ENCODE measurements around the gene NR3C1.

Gene NR3C1

GRCh38 chr5:143398053-143398355, 5.5 kb downstream of the NR3C1 start:
- DNase-seq: no peak

- no peak for DNase-seq
Measured at GRCh38 chr5:143397302-143398052, 6.0 kb downstream of the NR3C1 start.

GRCh38 chr5:143396353-143396940, 7.0 kb downstream of the NR3C1 start:
- DNase-seq: no peak

GRCh38 chr5:143395638-143396352, 7.7 kb downstream of the NR3C1 start:
- no peak for DNase-seq

- DNase-seq: no peak
Measured at GRCh38 chr5:143393524-143393923, 10.0 kb downstream of the NR3C1 start.

GRCh38 chr5:143390941-143391340, 12.5 kb downstream of the NR3C1 start:
- no peak for DNase-seq

GRCh38 chr5:143390258-143390657, 13.2 kb downstream of the NR3C1 start:
- no peak for DNase-seq

GRCh38 chr5:143386725-143387124, 16.8 kb downstream of the NR3C1 start:
- no peak for DNase-seq

GRCh38 chr5:143384865-143385657, 18.4 kb downstream of the NR3C1 start:
- no peak for DNase-seq

GRCh38 chr5:143383988-143384387, 19.5 kb downstream of the NR3C1 start:
- DNase-seq: no peak

GRCh38 chr5:143379606-143380005, 23.9 kb downstream of the NR3C1 start:
- DNase-seq: no peak

- no peak for DNase-seq
Measured at GRCh38 chr5:143376911-143377813, 26.3 kb downstream of the NR3C1 start.

GRCh38 chr5:143376195-143376779, 27.2 kb downstream of the NR3C1 start:
- DNase-seq: no peak

GRCh38 chr5:143374496-143375217, 28.8 kb downstream of the NR3C1 start:
- DNase-seq: no peak

GRCh38 chr5:143373076-143373475, 30.4 kb downstream of the NR3C1 start:
- DNase-seq: no peak

- DNase-seq: no peak
Measured at GRCh38 chr5:143372187-143372829, 31.2 kb downstream of the NR3C1 start.

- no peak for DNase-seq
Measured at GRCh38 chr5:143370440-143370839, 33.0 kb downstream of the NR3C1 start.

- DNase-seq: no peak
Measured at GRCh38 chr5:143364061-143364460, 39.4 kb downstream of the NR3C1 start.

GRCh38 chr5:143362664-143363227, 40.7 kb downstream of the NR3C1 start:
- no peak for DNase-seq

- DNase-seq: no peak
Measured at GRCh38 chr5:143361438-143361837, 42.0 kb downstream of the NR3C1 start.

Data from femur (tissue), 1 donor.